Measurements from ENCODE around the gene RTN4R. TPM values are rescaled to one million over a fixed set of nuclear protein-coding genes. Genes with fewer than 3 reads are reported as not detected.
A peak's percentile ranks its signal among the peaks of the same experiment; 100 is the strongest.

RTN4R gene
- polyA plus RNA-seq, 3 donors = 4.6 to 10.3 (median 7.1) TPM

GRCh38 chr22:20199413-20199842 is 68.7 kb downstream of the RTN4R start:
- DNase-seq (ENCODE audit: extremely low read depth in 1 of 11, low read depth in 9 of 11, low spot score in 4 of 11) = no peak

- DNase-seq (ENCODE audit: extremely low read depth in 1 of 11, low read depth in 9 of 11, low spot score in 4 of 11) = peak in 4 of 11 donors; percentile 43 to 69 (median 56)
Observed at GRCh38 chr22:20198557-20199319, 69.4 kb downstream of the RTN4R start.

- no peak for DNase-seq (ENCODE audit: extremely low read depth in 1 of 11, low read depth in 9 of 11, low spot score in 4 of 11)
Observed at GRCh38 chr22:20197407-20198030, 70.6 kb downstream of the RTN4R start.

- no peak for DNase-seq (ENCODE audit: extremely low read depth in 1 of 11, low read depth in 9 of 11, low spot score in 4 of 11)
Observed at GRCh38 chr22:20196094-20196842, 71.8 kb downstream of the RTN4R start.

- DNase-seq (ENCODE audit: extremely low read depth in 1 of 11, low read depth in 9 of 11, low spot score in 4 of 11) = no peak
Observed at GRCh38 chr22:20194681-20195593, 73.2 kb downstream of the RTN4R start.

GRCh38 chr22:20193761-20194494 is 74.2 kb downstream of the RTN4R start:
- DNase-seq (ENCODE audit: extremely low read depth in 1 of 11, low read depth in 9 of 11, low spot score in 4 of 11) = no peak

GRCh38 chr22:20192972-20193760 is 75.0 kb downstream of the RTN4R start:
- no peak for DNase-seq (ENCODE audit: extremely low read depth in 1 of 11, low read depth in 9 of 11, low spot score in 4 of 11)

- no peak for DNase-seq (ENCODE audit: extremely low read depth in 1 of 11, low read depth in 9 of 11, low spot score in 4 of 11)
Observed at GRCh38 chr22:20192293-20192971, 75.7 kb downstream of the RTN4R start.

GRCh38 chr22:20191803-20192202 is 76.3 kb downstream of the RTN4R start:
- DNase-seq (ENCODE audit: extremely low read depth in 1 of 11, low read depth in 9 of 11, low spot score in 4 of 11) = no peak

Other genes starting within 250 kb of the RTN4R start
- 10 to 100 TPM in 2 of 3 donors, 1 to 10 TPM in 1; 9.5 to 12.8 (median 11.4) TPM for gene TANGO2, start 247.2 kb downstream of the RTN4R start, polyA plus RNA-seq (ENCODE audit: insufficient read length in 3 of 3)
- gene DGCR8, start 188.1 kb downstream of the RTN4R start, polyA plus RNA-seq (ENCODE audit: insufficient read length in 3 of 3) = 10 to 100 TPM; 42.4 to 54.6 (median 50.6) TPM
- 100 to 1,000 TPM; 175 to 213 (median 202) TPM for gene RANBP1, start 152.2 kb downstream of the RTN4R start, polyA plus RNA-seq (ENCODE audit: insufficient read length in 3 of 3)
- 10 to 100 TPM; 46.5 to 57.3 (median 55.3) TPM for gene TRMT2A, start 151.1 kb downstream of the RTN4R start, polyA plus RNA-seq (ENCODE audit: insufficient read length in 3 of 3)
- gene ZDHHC8, start 136.5 kb downstream of the RTN4R start, polyA plus RNA-seq (ENCODE audit: insufficient read length in 3 of 3) = 10 to 100 TPM; 30.4 to 52.1 (median 49.2) TPM
- gene CCDC188, start 117.3 kb downstream of the RTN4R start, polyA plus RNA-seq (ENCODE audit: insufficient read length in 3 of 3) = 1 to 10 TPM in 2 of 3 donors, under 1 TPM in 1; 0.93 to 1.4 (median 1.3) TPM
- 10 to 100 TPM; 38.1 to 63.0 (median 52.5) TPM for gene DGCR6L, start 51.7 kb upstream of the RTN4R start, polyA plus RNA-seq (ENCODE audit: insufficient read length in 3 of 3)
- gene ZNF74, start 125.8 kb upstream of the RTN4R start, polyA plus RNA-seq (ENCODE audit: insufficient read length in 3 of 3) = 10 to 100 TPM; 13.3 to 19.8 (median 18.1) TPM
- 10 to 100 TPM; 12.3 to 24.2 (median 22.5) TPM for gene SCARF2, start 169.5 kb upstream of the RTN4R start, polyA plus RNA-seq (ENCODE audit: insufficient read length in 3 of 3)
- gene KLHL22, start 227.5 kb upstream of the RTN4R start, polyA plus RNA-seq (ENCODE audit: insufficient read length in 3 of 3) = 10 to 100 TPM; 27.9 to 40.1 (median 35.8) TPM
- gene MED15, start 239.3 kb upstream of the RTN4R start, polyA plus RNA-seq (ENCODE audit: insufficient read length in 3 of 3) = 10 to 100 TPM; 37.3 to 62.5 (median 49.0) TPM